Measurements from ENCODE around the gene DPEP2. TPM values are rescaled to one million over a fixed set of nuclear protein-coding genes. Genes with fewer than 3 reads are reported as not detected.

Gene DPEP2
- total and polyA plus RNA-seq, 7 donors = 0.69 to 11.9 (median 2.5) TPM

DNA sequence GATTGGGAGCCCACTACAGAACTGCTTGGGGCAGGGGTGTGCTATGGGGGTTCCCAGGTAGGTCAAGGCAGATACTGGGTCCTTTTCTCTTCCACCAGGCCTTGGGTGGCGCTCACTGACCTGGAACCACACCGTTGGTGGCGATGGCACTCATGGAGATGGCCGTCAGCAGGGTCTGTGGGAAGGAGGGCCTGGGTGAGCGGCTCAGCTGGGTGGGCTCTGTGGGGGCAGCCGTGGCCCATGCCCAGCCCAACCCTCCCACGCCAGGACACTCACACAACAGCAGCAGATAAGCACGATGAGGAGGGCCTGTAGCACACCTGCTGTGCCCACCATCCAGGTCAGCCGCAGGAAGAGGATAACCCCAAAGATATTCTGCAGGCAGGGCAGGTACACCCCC lies 41.7 kb downstream of the DPEP2 start:
- Histone ChIP-seq H3K27ac (peak overlapping the region in 2 of 4 donors; percentile 4 to 60), H3K4me1 (peaks cover 0 to 35% (median 26%) of the 10 kb centered on the region in 4 donors), H3K27me3 (no peaks in the 10 kb centered on the region), H3K36me3 (peaks cover 33 to 99% (median 47%) of the 10 kb centered on the region in 4 donors), H3K9me3 (no peaks in the 10 kb centered on the region), H3K4me3 (no peak overlapping the region)
- intact Hi-C loops (cut with DNase I) = no loop called here
- TF ChIP-seq POLR2AphosphoS5 (IDR thresholded peaks at IDR 0.05) (no peak), CTCF (IDR thresholded peaks at IDR 0.05) (no peak)
- 95% methylated on average over 9 of the region's 9 CpGs for WGBS, 2 donors
- DNase-seq = no peak

DNA sequence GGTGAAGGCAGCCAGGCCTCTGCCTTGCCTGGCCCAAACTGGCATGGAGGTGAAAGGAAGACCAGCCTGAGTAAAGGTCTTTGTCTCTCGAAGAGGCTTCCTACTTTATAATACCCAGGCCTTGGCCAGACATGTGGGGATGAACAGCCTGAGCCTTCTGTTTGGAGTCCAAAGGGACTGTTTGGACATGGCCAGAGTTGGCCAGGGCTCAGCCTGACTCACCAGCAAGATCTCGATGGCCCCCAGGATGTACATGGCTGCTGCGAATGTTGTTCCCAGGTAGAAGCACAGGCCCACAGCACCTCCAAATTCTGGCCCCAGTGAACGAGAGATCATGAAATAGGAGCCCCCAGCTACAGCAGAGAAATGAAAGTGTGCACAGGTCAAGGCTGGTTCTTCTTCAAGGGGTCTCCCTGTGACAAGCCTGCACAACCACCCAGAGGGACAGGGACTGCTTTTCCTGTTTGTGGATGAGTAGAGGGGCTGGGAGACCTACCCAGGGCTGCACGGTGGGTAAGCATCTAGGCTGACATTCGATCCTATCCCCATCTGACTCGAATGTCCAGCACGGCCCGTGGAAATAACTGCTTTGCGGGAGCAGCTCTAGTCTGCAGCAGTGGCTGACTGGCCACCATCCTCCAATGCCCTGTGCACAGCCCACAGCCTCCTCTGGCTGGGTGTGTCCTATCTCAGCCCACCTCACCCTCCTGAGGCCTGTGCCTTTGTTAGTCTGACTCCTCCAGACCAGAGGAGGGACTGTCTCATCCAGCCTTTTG lies 44.7 kb downstream of the DPEP2 start:
- no peak overlapping the region for H3K4me3 ChIP-seq
- TF ChIP-seq POLR2AphosphoS5 (IDR thresholded peaks at IDR 0.05) (no peak), CTCF (IDR thresholded peaks at IDR 0.05) (no peak), EP300 (IDR thresholded peaks at IDR 0.05) (no peak), POLR2A (IDR thresholded peaks at IDR 0.05) (no peak)
- peaks cover 0 to 27% (median 23%) of the 10 kb centered on the region in 4 donors for H3K4me1 ChIP-seq
- no peak for DNase-seq
- peaks cover 31 to 98% (median 42%) of the 10 kb centered on the region in 4 donors for H3K36me3 ChIP-seq
- intact Hi-C loops (cut with DNase I) = no loop called here
- no peaks in the 10 kb centered on the region for H3K9me3 ChIP-seq
- H3K27ac ChIP-seq = peak overlapping the region in 1 of 4 donors; percentile 34
- 90% methylated on average over 10 of the region's 10 CpGs for WGBS, 2 donors
- no peaks in the 10 kb centered on the region for H3K27me3 ChIP-seq

- Histone ChIP-seq H3K4me1 (peaks cover 0 to 19% (median 15%) of the 10 kb centered on the region in 4 donors), H3K27ac (peak overlapping the region in 1 of 4 donors; percentile 34), H3K9me3 (no peaks in the 10 kb centered on the region), H3K36me3 (peaks cover 36 to 98% (median 44%) of the 10 kb centered on the region in 4 donors), H3K27me3 (no peaks in the 10 kb centered on the region), H3K4me3 (no peak overlapping the region)
- WGBS, 2 donors = 87 to 91% methylated on average over 8 of the region's 8 CpGs
- no peak for DNase-seq
- TF ChIP-seq POLR2A (IDR thresholded peaks at IDR 0.05) (no peak), EP300 (IDR thresholded peaks at IDR 0.05) (no peak), POLR2AphosphoS5 (IDR thresholded peaks at IDR 0.05) (no peak)
- intact Hi-C loops (cut with DNase I) = no loop called here
Measured at GRCh38 chr16:67953641-67954375, 45.5 kb downstream of the DPEP2 start.

DNA sequence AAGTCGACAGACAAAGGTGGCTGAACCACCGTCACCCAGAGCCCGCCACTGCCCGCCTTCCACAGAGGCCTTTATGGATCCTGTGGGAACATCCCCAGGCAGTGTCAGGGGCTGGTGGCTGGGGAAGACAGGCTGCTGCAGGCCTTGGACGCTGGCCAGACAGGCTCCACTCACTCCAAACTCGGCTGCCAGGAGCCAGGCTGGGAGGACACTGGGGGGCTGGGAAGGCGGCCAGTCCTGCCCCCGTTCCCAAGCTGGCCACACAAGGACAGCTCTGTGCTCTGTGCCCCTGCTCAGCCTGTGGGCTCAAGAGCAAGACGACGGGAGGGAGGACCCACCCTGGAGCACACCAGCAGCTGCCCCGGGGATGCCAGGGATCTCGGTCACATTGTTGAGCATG lies 47.8 kb downstream of the DPEP2 start:
- peak; percentile 84 for DNase-seq
- Histone ChIP-seq H3K4me1 (peaks cover 0 to 18% (median 15%) of the 10 kb centered on the region in 4 donors), H3K36me3 (peaks cover 48 to 99% (median 57%) of the 10 kb centered on the region in 4 donors), H3K27me3 (no peaks in the 10 kb centered on the region), H3K27ac (peak overlapping the region; percentile 24 to 59 (median 51)), H3K4me3 (no peak overlapping the region), H3K9me3 (no peaks in the 10 kb centered on the region)
- peak in 2 of 4 donors; percentile 41 to 49 for TF ChIP-seq POLR2AphosphoS5 (IDR thresholded peaks at IDR 0.05)
- no peak for TF ChIP-seq CTCF (IDR thresholded peaks at IDR 0.05)
- 58 to 80% methylated on average over 12 of the region's 12 CpGs for WGBS, 2 donors
- intact Hi-C loops (cut with DNase I) = no loop called here

DNA sequence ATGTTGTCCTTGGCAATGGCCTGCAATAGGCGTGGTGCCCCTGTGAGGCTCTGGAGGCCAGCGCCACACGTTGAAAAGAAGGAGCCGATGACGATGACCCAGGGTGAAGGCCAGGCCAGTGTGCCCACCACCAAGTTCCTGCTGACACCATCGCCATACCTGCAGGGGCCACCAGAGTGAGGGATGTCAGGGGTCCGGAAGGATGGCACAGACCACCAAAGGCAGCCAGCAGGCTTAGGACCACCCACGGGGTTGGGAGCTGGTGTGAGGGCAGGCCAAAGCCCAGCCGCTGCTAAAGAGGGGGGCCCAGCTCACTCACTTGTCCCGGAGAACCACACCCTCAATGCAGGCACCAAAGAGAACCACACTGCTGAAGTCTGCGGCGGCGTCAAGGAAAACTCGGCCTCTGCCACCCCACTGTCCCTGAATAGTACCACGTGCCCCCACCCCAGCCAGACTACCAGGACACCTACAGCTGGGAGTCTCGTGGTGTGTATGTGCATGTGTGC lies 48.9 kb downstream of the DPEP2 start:
- Histone ChIP-seq H3K4me1 (peaks cover 0 to 21% (median 19%) of the 10 kb centered on the region in 4 donors), H3K36me3 (peaks cover 58 to 99% (median 66%) of the 10 kb centered on the region in 4 donors), H3K27me3 (no peaks in the 10 kb centered on the region), H3K27ac (peak overlapping the region in 1 of 4 donors; percentile 59), H3K4me3 (no peak overlapping the region), H3K9me3 (no peaks in the 10 kb centered on the region)
- intact Hi-C loops (cut with DNase I) = no loop called here
- DNase-seq = no peak
- TF ChIP-seq POLR2A (IDR thresholded peaks at IDR 0.05) (no peak), POLR2AphosphoS5 (IDR thresholded peaks at IDR 0.05) (no peak), EP300 (IDR thresholded peaks at IDR 0.05) (no peak), CTCF (IDR thresholded peaks at IDR 0.05) (no peak)
- WGBS, 2 donors = 80 to 94% methylated on average over 16 of the region's 16 CpGs

Data from sigmoid colon (tissue), 7 donors.